PC-9 (cell line): ENCODE data around the gene ATF7IP.

Source experiments
- EZH2 ChIP-seq: fragments of 200-600 bp; sonication (generic); IDR thresholded peaks from 2 replicates; pipeline ENCODE4 v1.8.0; 2017; ENCODE audit warnings: antibody characterized with exemption, low read depth
- TF ChIP-seq, protein P1 (sequence below): fragments of 200-600 bp; sonication (generic); conservative IDR thresholded peaks from 2 replicates; pipeline ENCODE4 v1.6.1; 2017; ENCODE audit warnings: mixed run types, antibody characterized with exemption, mild to moderate bottlenecking, moderate library complexity

DNA sequence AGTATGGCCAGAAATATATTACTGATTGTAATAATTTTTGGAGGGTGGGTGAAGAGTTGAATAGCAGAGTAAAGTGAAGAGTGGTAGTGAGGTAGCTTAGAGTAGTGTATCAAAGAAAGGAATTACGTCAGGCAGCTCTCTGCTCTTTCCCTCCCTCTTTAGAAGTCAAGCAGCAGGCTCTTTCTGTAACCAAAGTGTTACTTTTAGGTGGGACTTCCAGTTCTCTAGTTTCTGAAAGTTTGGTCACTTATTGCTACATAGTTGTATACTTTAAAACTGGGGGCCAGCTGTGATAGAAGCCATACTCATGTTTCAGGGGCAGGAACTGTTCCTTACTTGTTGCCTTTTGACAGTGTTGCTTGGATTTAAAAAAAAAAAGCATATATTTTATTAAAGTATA lies 30.6 kb downstream of the ATF7IP start:
- TF ChIP-seq, protein P1, sequence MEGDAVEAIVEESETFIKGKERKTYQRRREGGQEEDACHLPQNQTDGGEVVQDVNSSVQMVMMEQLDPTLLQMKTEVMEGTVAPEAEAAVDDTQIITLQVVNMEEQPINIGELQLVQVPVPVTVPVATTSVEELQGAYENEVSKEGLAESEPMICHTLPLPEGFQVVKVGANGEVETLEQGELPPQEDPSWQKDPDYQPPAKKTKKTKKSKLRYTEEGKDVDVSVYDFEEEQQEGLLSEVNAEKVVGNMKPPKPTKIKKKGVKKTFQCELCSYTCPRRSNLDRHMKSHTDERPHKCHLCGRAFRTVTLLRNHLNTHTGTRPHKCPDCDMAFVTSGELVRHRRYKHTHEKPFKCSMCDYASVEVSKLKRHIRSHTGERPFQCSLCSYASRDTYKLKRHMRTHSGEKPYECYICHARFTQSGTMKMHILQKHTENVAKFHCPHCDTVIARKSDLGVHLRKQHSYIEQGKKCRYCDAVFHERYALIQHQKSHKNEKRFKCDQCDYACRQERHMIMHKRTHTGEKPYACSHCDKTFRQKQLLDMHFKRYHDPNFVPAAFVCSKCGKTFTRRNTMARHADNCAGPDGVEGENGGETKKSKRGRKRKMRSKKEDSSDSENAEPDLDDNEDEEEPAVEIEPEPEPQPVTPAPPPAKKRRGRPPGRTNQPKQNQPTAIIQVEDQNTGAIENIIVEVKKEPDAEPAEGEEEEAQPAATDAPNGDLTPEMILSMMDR = no peak
- TF ChIP-seq EZH2 = no peak
